Trophoblast cell (in vitro differentiated cells and primary cell): ENCODE results near the gene ECHDC3.

ENCODE experiments used
- DNase-seq, 2 donors: peaks; one replicate each; pipeline ENCODE4 v3.0.0-alpha.2; 2016
- H2AFZ ChIP-seq: 2 replicates; pipeline ENCODE4 v1.6.1; 2013; ENCODE audit warnings: low read length, moderate library complexity, mild to moderate bottlenecking; ENCODE audit not compliant: insufficient read depth, poor library complexity
- H2AK5ac ChIP-seq: 2 replicates; pipeline ENCODE4 v1.6.1; 2013; ENCODE audit warnings: mild to moderate bottlenecking, low read length
- H2BK120ac ChIP-seq: 2 replicates; pipeline ENCODE4 v1.6.1; 2013; ENCODE audit warnings: low read length, mild to moderate bottlenecking, moderate library complexity; ENCODE audit not compliant: insufficient read depth, poor library complexity
- H2BK12ac ChIP-seq: 2 replicates; pipeline ENCODE4 v1.6.1; 2013; ENCODE audit warnings: mild to moderate bottlenecking, low read length, moderate library complexity
- H2BK5ac ChIP-seq: 2 replicates; pipeline ENCODE4 v1.6.1; 2013; ENCODE audit warnings: low read length, low read depth, moderate library complexity, mild to moderate bottlenecking; ENCODE audit not compliant: poor library complexity
- H3K14ac ChIP-seq: 2 replicates; pipeline ENCODE4 v1.6.1; 2013; ENCODE audit warnings: mild to moderate bottlenecking, low read length
- H3K18ac ChIP-seq: 2 replicates; pipeline ENCODE4 v1.6.1; 2013; ENCODE audit warnings: mild to moderate bottlenecking, low read length
- H3K23ac ChIP-seq: 2 replicates; pipeline ENCODE4 v1.6.1; 2013; ENCODE audit warnings: low read length
- H3K27ac ChIP-seq: 2 replicates; pipeline ENCODE4 v1.5.1; 2013; ENCODE audit warnings: low read depth, mild to moderate bottlenecking, inconsistent platforms, low read length, moderate library complexity
- H3K27me3 ChIP-seq: 2 replicates; pipeline ENCODE4 v1.6.1; 2013; ENCODE audit warnings: inconsistent platforms, mild to moderate bottlenecking, low read length, moderate library complexity; ENCODE audit not compliant: insufficient read depth
- H3K36me3 ChIP-seq, 2 experiments: 1 replicate in 1 of 2; 2 replicates in 1 of 2; pipeline ENCODE4 v1.6.1; 2013; ENCODE audit warnings: low read length in 2 of 2, mild to moderate bottlenecking in 2 of 2, moderate library complexity in 1 of 2; ENCODE audit not compliant: insufficient read depth in 2 of 2, control insufficient read depth in 1 of 2
- H3K4ac ChIP-seq: 2 replicates; pipeline ENCODE4 v1.6.1; 2013; ENCODE audit warnings: low read depth, mild to moderate bottlenecking, low read length, moderate library complexity
- H3K4me1 ChIP-seq, 2 experiments: 1 replicate in 1 of 2; 2 replicates in 1 of 2; pipeline ENCODE4 v1.6.1; 2013; ENCODE audit warnings: low read length in 2 of 2, mild to moderate bottlenecking in 2 of 2, moderate library complexity in 1 of 2; ENCODE audit not compliant: insufficient read depth in 2 of 2, control insufficient read depth in 1 of 2
- H3K4me2 ChIP-seq: 2 replicates; pipeline ENCODE4 v1.6.1; 2013; ENCODE audit warnings: inconsistent platforms, mild to moderate bottlenecking, low read length, moderate library complexity
- H3K4me3 ChIP-seq: 2 replicates; pipeline ENCODE4 v1.5.1; 2013; ENCODE audit warnings: mild to moderate bottlenecking, low read depth, low read length, inconsistent platforms
- H3K79me1 ChIP-seq: one replicate; pipeline ENCODE4 v1.6.1; 2013; ENCODE audit warnings: low read length
- H3K79me2 ChIP-seq: 2 replicates; pipeline ENCODE4 v1.6.1; 2013; ENCODE audit warnings: low read length, mild to moderate bottlenecking; ENCODE audit not compliant: control insufficient read depth, insufficient read depth, poor library complexity
- H3K9ac ChIP-seq: 2 replicates; pipeline ENCODE4 v1.6.1; 2013; ENCODE audit warnings: mild to moderate bottlenecking, low read length
- H3K9me3 ChIP-seq: 2 replicates; pipeline ENCODE4 v1.6.1; 2013; ENCODE audit warnings: low read depth, mild to moderate bottlenecking, control low read depth, inconsistent platforms, low read length; ENCODE audit not compliant: insufficient read depth
- H4K12ac ChIP-seq: 2 replicates; pipeline ENCODE4 v1.6.1; 2013; ENCODE audit warnings: low read depth, mild to moderate bottlenecking, low read length, moderate library complexity
- H4K8ac ChIP-seq: 2 replicates; pipeline ENCODE4 v1.6.1; 2013; ENCODE audit warnings: low read depth, mild to moderate bottlenecking, low read length, moderate library complexity
- H4K91ac ChIP-seq: one replicate; pipeline ENCODE4 v1.6.1; 2013; ENCODE audit warnings: low read depth, mild to moderate bottlenecking, low read length, moderate library complexity
- WGBS: extraction: QIAGEN DNeasy Blood & Tissue Kit; methylation state at CpG from one replicate; pipeline ENCODE4 v1.1.7; 2013; ENCODE audit warnings: missing lambda C conversion rate; ENCODE audit not compliant: insufficient read length, insufficient coverage; ENCODE audit errors: extremely low coverage; 5-methylcytosine and 5-hydroxymethylcytosine counted together

ECHDC3 gene

GRCh38 chr10:11757454-11757820 is 15.3 kb downstream of the ECHDC3 start:
- no peak overlapping the region for H4K8ac ChIP-seq
- H2AFZ ChIP-seq: no peak overlapping the region

GRCh38 chr10:11757821-11758463 is 15.8 kb downstream of the ECHDC3 start:
- Histone ChIP-seq H2AK5ac (no peak overlapping the region), H2BK5ac (no peak overlapping the region), H3K9me3 (peaks cover 3% of the 10 kb centered on the region), H4K91ac (no peak overlapping the region), H3K27me3 (no peaks in the 10 kb centered on the region), H4K8ac (no peak overlapping the region), H3K79me2 (no peaks in the 10 kb centered on the region), H3K79me1 (no peaks in the 10 kb centered on the region), H3K23ac (no peak overlapping the region), H3K4me2 (no peak overlapping the region), H4K12ac (no peak overlapping the region), H3K4ac (no peak overlapping the region), H3K27ac (no peak overlapping the region), H2AFZ (no peak overlapping the region), H2BK120ac (no peak overlapping the region), H3K4me1 (peaks cover 0 to 2% of the 10 kb centered on the region in 2 experiments), H3K14ac (no peak overlapping the region), H3K36me3 (no peaks in the 10 kb centered on the region), H2BK12ac (no peak overlapping the region), H3K4me3 (no peak overlapping the region), H3K9ac (no peak overlapping the region), H3K18ac (no peak overlapping the region)
- WGBS: no CpG with 5 or more reads among the region's 11 CpGs
- peak; percentile 69 to 87 for DNase-seq

More at GRCh38 chr10:11757454-11757820, 15.3 kb downstream of the ECHDC3 start:
- Histone ChIP-seq H4K12ac (no peak overlapping the region), H3K9me3 (peaks cover 3% of the 10 kb centered on the region), H2AK5ac (no peak overlapping the region), H3K9ac (no peak overlapping the region), H3K4me3 (no peak overlapping the region), H3K27ac (no peak overlapping the region), H3K79me1 (no peaks in the 10 kb centered on the region), H3K23ac (no peak overlapping the region), H3K18ac (no peak overlapping the region), H3K4me2 (no peak overlapping the region), H3K4me1 (peaks cover 0 to 2% of the 10 kb centered on the region in 2 experiments), H2BK120ac (no peak overlapping the region), H3K79me2 (no peaks in the 10 kb centered on the region), H3K36me3 (no peaks in the 10 kb centered on the region), H3K4ac (no peak overlapping the region), H4K91ac (no peak overlapping the region), H2BK12ac (no peak overlapping the region), H2BK5ac (no peak overlapping the region), H3K27me3 (no peaks in the 10 kb centered on the region), H3K14ac (no peak overlapping the region)
- no CpG with 5 or more reads among the region's 3 CpGs for WGBS
- DNase-seq: peak in 1 of 2 donors; percentile 5

GRCh38 chr10:11758527-11759236 is 16.5 kb downstream of the ECHDC3 start:
- no peak overlapping the region for H2AK5ac ChIP-seq
- H3K14ac ChIP-seq: no peak overlapping the region
- no peaks in the 10 kb centered on the region for H3K79me1 ChIP-seq
- H4K12ac ChIP-seq: no peak overlapping the region
- H3K23ac ChIP-seq: no peak overlapping the region
- no peaks in the 10 kb centered on the region for H3K79me2 ChIP-seq
- WGBS: no CpG with 5 or more reads among the region's 13 CpGs
- no peak overlapping the region for H3K27ac ChIP-seq
- H3K18ac ChIP-seq: no peak overlapping the region
- no peak overlapping the region for H3K4me3 ChIP-seq
- H3K36me3 ChIP-seq: no peaks in the 10 kb centered on the region
- no peak overlapping the region for H3K4ac ChIP-seq
- no peak overlapping the region for H2BK120ac ChIP-seq
- H3K27me3 ChIP-seq: no peaks in the 10 kb centered on the region
- peaks cover 3% of the 10 kb centered on the region for H3K9me3 ChIP-seq
- H2AFZ ChIP-seq: peak overlapping the region; percentile 17
- no peak overlapping the region for H3K9ac ChIP-seq
- H2BK12ac ChIP-seq: no peak overlapping the region
- peaks cover 0 to 2% of the 10 kb centered on the region in 2 experiments for H3K4me1 ChIP-seq
- no peak for DNase-seq
- H4K91ac ChIP-seq: no peak overlapping the region
- no peak overlapping the region for H3K4me2 ChIP-seq
- H2BK5ac ChIP-seq: no peak overlapping the region
- H4K8ac ChIP-seq: no peak overlapping the region

GRCh38 chr10:11759347-11759746 is 17.2 kb downstream of the ECHDC3 start:
- no peak overlapping the region for H3K4me3 ChIP-seq
- no peak overlapping the region for H4K12ac ChIP-seq
- H3K14ac ChIP-seq: no peak overlapping the region
- peaks cover 3% of the 10 kb centered on the region for H3K9me3 ChIP-seq
- H3K4ac ChIP-seq: no peak overlapping the region
- WGBS: no CpG with 5 or more reads among the region's 8 CpGs
- H3K79me1 ChIP-seq: no peaks in the 10 kb centered on the region
- peaks cover 0 to 2% of the 10 kb centered on the region in 2 experiments for H3K4me1 ChIP-seq
- no peaks in the 10 kb centered on the region for H3K79me2 ChIP-seq
- no peak overlapping the region for H2AFZ ChIP-seq
- no peaks in the 10 kb centered on the region for H3K27me3 ChIP-seq
- H3K18ac ChIP-seq: no peak overlapping the region
- H4K8ac ChIP-seq: no peak overlapping the region
- no peak overlapping the region for H2BK120ac ChIP-seq
- no peak overlapping the region for H2BK5ac ChIP-seq
- H2AK5ac ChIP-seq: no peak overlapping the region
- no peak overlapping the region for H3K27ac ChIP-seq
- H2BK12ac ChIP-seq: no peak overlapping the region
- H3K23ac ChIP-seq: no peak overlapping the region
- no peaks in the 10 kb centered on the region for H3K36me3 ChIP-seq
- H3K4me2 ChIP-seq: no peak overlapping the region
- DNase-seq: no peak
- H4K91ac ChIP-seq: no peak overlapping the region
- H3K9ac ChIP-seq: no peak overlapping the region
